PC-9 (cell line): ENCODE results near the gene DNPEP. TPM values are rescaled to one million over a fixed set of nuclear protein-coding genes. Genes with fewer than 3 reads are reported as not detected.

Experiments
- BruUV-seq: library from RNA; stranded (reverse); fragments of 400-500 nt; replicated peaks from 2 replicates; lab custom pipeline; 2021; lab: Mats Ljungman, UMichigan
- CTCF ChIA-PET: fragments of 300-600 bp; sonication (Branson Sonifier 250); formaldehyde crosslinking; loops from one replicate; lab custom pipeline; 2022; ENCODE audit warnings: antibody characterized with exemption; lab: Charles Lee
- POLR2A ChIA-PET: fragments of 300-600 bp; sonication (Branson Sonifier 250); formaldehyde crosslinking; loops from one replicate; lab custom pipeline; 2022; ENCODE audit warnings: antibody characterized with exemption; ENCODE audit not compliant: unreplicated experiment; lab: Charles Lee
- DNase-seq, 2 experiments: peaks; one replicate each; pipeline versions ENCODE4 v3.0.0 to v3.0.0-alpha.2; 2015 to 2022; ENCODE audit warnings: mixed read lengths in 1 of 2
- H2AFZ ChIP-seq: fragments of 200-600 bp; sonication (generic); 2 replicates; pipeline ENCODE4 v1.8.1; 2017; ENCODE audit warnings: antibody characterized with exemption
- H3F3A ChIP-seq: fragments of 200-600 bp; sonication (generic); 2 replicates; pipeline ENCODE4 v1.8.1; 2017; ENCODE audit warnings: antibody characterized with exemption, mild to moderate bottlenecking, low read depth; ENCODE audit not compliant: insufficient read depth
- H3K27ac ChIP-seq: fragments of 200-600 bp; sonication (generic); 2 replicates; pipeline ENCODE4 v1.6.1; 2016; ENCODE audit warnings: mixed run types
- H3K27me3 ChIP-seq: fragments of 200-600 bp; sonication (generic); 2 replicates; pipeline ENCODE4 v1.6.1; 2016; ENCODE audit warnings: low read depth, mixed run types; ENCODE audit not compliant: insufficient read depth
- H3K36me3 ChIP-seq: fragments of 200-600 bp; sonication (generic); 2 replicates; pipeline ENCODE4 v1.6.1; 2016; ENCODE audit warnings: low read depth, mixed run types
- H3K4me1 ChIP-seq: fragments of 200-600 bp; sonication (generic); replicated peaks from 2 replicates; pipeline ENCODE4 v1.6.1; 2016; ENCODE audit warnings: mixed run types; ENCODE audit not compliant: insufficient read depth
- H3K4me2 ChIP-seq: fragments of 200-600 bp; sonication (generic); 2 replicates; pipeline ENCODE4 v1.6.1; 2017; ENCODE audit warnings: mixed run types
- H3K4me3 ChIP-seq: fragments of 200-600 bp; sonication (generic); 2 replicates; pipeline ENCODE4 v1.6.1; 2016; ENCODE audit warnings: mixed run types
- H3K79me2 ChIP-seq: fragments of 200-600 bp; sonication (generic); 2 replicates; pipeline ENCODE4 v1.6.1; 2017; ENCODE audit warnings: low read depth, mixed run types
- H3K9me2 ChIP-seq: fragments of 200-600 bp; sonication (generic); 2 replicates; pipeline ENCODE4 v1.8.1; 2017; ENCODE audit warnings: mild to moderate bottlenecking; ENCODE audit not compliant: insufficient read depth
- H3K9me3 ChIP-seq: fragments of 200-600 bp; sonication (generic); 2 replicates; pipeline ENCODE4 v1.8.1; 2016; ENCODE audit warnings: low read depth; ENCODE audit not compliant: insufficient read depth
- H4K20me1 ChIP-seq: fragments of 200-600 bp; sonication (generic); 2 replicates; pipeline ENCODE4 v1.8.1; 2017; ENCODE audit not compliant: insufficient read depth
- CTCF ChIP-seq: fragments of 200-600 bp; sonication (generic); conservative IDR thresholded peaks from 2 replicates; pipeline ENCODE4 v1.6.1; 2017; ENCODE audit warnings: mixed run types, antibody characterized with exemption, mild to moderate bottlenecking, moderate library complexity
- EZH2 ChIP-seq: fragments of 200-600 bp; sonication (generic); IDR thresholded peaks from 2 replicates; pipeline ENCODE4 v1.8.0; 2017; ENCODE audit warnings: antibody characterized with exemption, low read depth
- intact Hi-C: fragments of 100-400 bp; cut with micrococcal nuclease; formaldehyde crosslinking; loops from one replicate; pipeline ENCODE4 v1.10.0; 2022; ENCODE audit not compliant: unreplicated experiment
- total RNA-seq: library from RNA; stranded (reverse); gene quantifications from 2 replicates; pipeline ENCODE4 v1.2.3, GENCODE V29; 2021

Gene DNPEP
- total RNA-seq, 1 experiment from 2014 or later, result 99.1 TPM

- Histone ChIP-seq H3K36me3 (no peaks in the 10 kb centered on the region), H3K4me1 (no peaks in the 10 kb centered on the region), H3K4me3 (no peak overlapping the region), H3K27ac (no peak overlapping the region), H3K79me2 (no peaks in the 10 kb centered on the region), H3K4me2 (no peak overlapping the region), H3K27me3 (peaks cover 88% of the 10 kb centered on the region), H3K9me3 (no peaks in the 10 kb centered on the region), H2AFZ (no peak overlapping the region), H3K9me2 (no peaks in the 10 kb centered on the region), H4K20me1 (no peaks in the 10 kb centered on the region), H3F3A (no peaks in the 10 kb centered on the region)
- POLR2A ChIA-PET, result no interaction called here
- no peak for DNase-seq
- CTCF ChIA-PET, result no interaction called here
- TF ChIP-seq EZH2 (no peak), CTCF (no peak)
- intact Hi-C loops, result no loop called here
- BruUV-seq, result no TSS peak
Observed at GRCh38 chr2:219325657-219326315, 61.9 kb downstream of the DNPEP start.

DNA sequence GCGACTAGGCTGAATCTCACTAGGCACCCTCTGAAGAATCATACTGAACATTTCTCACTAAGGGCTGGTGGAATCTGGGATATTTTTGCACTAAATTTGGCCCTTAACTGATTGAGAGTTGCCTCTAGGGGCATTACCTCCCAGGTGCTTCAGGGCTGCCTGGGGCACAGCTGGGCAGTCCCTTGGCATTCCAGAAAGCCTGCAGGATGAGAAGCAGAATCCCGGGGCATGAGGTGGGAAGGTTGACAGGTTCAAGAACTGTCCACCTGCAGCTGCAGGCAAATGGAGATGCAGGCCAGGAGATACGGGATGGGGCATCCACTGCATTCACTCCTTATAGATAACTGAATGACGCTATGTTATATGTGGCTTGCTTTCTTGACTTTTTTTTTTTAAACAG is 62.6 kb downstream of the DNPEP start:
- Histone ChIP-seq H3K27ac (no peak overlapping the region), H3K9me3 (no peaks in the 10 kb centered on the region), H3K79me2 (no peaks in the 10 kb centered on the region), H3K27me3 (peaks cover 81% of the 10 kb centered on the region), H3K36me3 (no peaks in the 10 kb centered on the region), H4K20me1 (no peaks in the 10 kb centered on the region), H3K4me2 (no peak overlapping the region), H3F3A (no peaks in the 10 kb centered on the region), H3K4me3 (no peak overlapping the region), H3K9me2 (no peaks in the 10 kb centered on the region), H3K4me1 (no peaks in the 10 kb centered on the region), H2AFZ (no peak overlapping the region)
- TF ChIP-seq EZH2, result no peak
- TF ChIP-seq CTCF, result no peak
- POLR2A ChIA-PET, result no interaction called here
- no peak for DNase-seq
- BruUV-seq, result no TSS peak
- CTCF ChIA-PET, result no interaction called here
- intact Hi-C loops, result no loop called here

DNA sequence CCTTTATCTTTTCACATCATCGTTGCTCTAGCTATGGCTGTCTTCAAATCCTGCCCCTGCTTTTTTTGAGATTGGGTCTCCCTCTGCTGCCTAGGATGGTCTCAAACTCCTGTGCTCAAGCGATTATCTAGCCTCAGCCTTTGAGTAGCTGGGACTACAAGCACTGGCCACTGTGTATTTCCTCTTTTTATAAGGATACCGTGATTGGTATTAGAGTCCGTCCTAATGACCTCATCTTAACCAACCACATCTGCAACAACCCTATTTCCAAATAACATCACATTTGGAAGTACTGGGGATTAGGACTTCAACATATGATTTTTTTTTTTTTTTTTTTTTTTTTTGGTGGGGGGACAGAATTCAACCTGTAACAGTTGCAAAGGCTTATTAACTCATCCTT is 64.3 kb downstream of the DNPEP start:
- no TSS peak for BruUV-seq
- Histone ChIP-seq H3K36me3 (no peaks in the 10 kb centered on the region), H2AFZ (no peak overlapping the region), H4K20me1 (no peaks in the 10 kb centered on the region), H3K9me3 (no peaks in the 10 kb centered on the region), H3K27ac (no peak overlapping the region), H3K4me1 (no peaks in the 10 kb centered on the region), H3K4me2 (no peak overlapping the region), H3K79me2 (no peaks in the 10 kb centered on the region), H3K27me3 (peaks cover 68% of the 10 kb centered on the region), H3K9me2 (no peaks in the 10 kb centered on the region), H3F3A (no peaks in the 10 kb centered on the region), H3K4me3 (no peak overlapping the region)
- intact Hi-C loops, result no loop called here
- TF ChIP-seq CTCF (no peak), EZH2 (no peak)
- no peak for DNase-seq
- CTCF ChIA-PET, result no interaction called here
- POLR2A ChIA-PET, result no interaction called here

Other genes starting within 250 kb of the DNPEP start
- gene NHEJ1, start 227.1 kb downstream of the DNPEP start, total RNA-seq, result 9.8 and 11.2 TPM in 2 replicates
- gene SLC23A3, start 217.9 kb downstream of the DNPEP start, total RNA-seq, result 7.1 and 7.9 TPM in 2 replicates
- 36.5 and 37.1 TPM in 2 replicates for gene CNPPD1, start 211.0 kb downstream of the DNPEP start, total RNA-seq
- 77.0 and 84.4 TPM in 2 replicates for gene RETREG2, start 209.6 kb downstream of the DNPEP start, total RNA-seq
- 24.6 and 39.4 TPM in 2 replicates for gene ZFAND2B, start 181.1 kb downstream of the DNPEP start, total RNA-seq
- gene ABCB6, start 169.0 kb downstream of the DNPEP start, total RNA-seq, result 33.7 and 41.4 TPM in 2 replicates
- gene ATG9A, start 158.3 kb downstream of the DNPEP start, total RNA-seq, result 56.0 and 64.5 TPM in 2 replicates
- gene ANKZF1, start 158.1 kb downstream of the DNPEP start, total RNA-seq, result 62.2 and 65.1 TPM in 2 replicates
- 7.9 and 10.8 TPM in 2 replicates for gene GLB1L, start 142.5 kb downstream of the DNPEP start, total RNA-seq
- gene STK16, start 142.4 kb downstream of the DNPEP start, total RNA-seq, result 39.6 and 47.2 TPM in 2 replicates
- gene TUBA4B, start 134.7 kb downstream of the DNPEP start, total RNA-seq, result not detected in 2 replicates
- 118 and 157 TPM in 2 replicates for gene TUBA4A, start 134.0 kb downstream of the DNPEP start, total RNA-seq
- gene DNAJB2, start 108.5 kb downstream of the DNPEP start, total RNA-seq, result 38.5 and 47.5 TPM in 2 replicates
- not detected in 2 replicates for gene PTPRN, start 78.5 kb downstream of the DNPEP start, total RNA-seq
- not detected in 2 replicates for gene RESP18, start 55.2 kb downstream of the DNPEP start, total RNA-seq
- gene DES, start 30.5 kb upstream of the DNPEP start, total RNA-seq, result 0.60 TPM in 1 of 2 replicates, not detected in the other
- gene SPEG, start 46.9 kb upstream of the DNPEP start, total RNA-seq, result 46.8 and 55.8 TPM in 2 replicates
- 44.7 and 57.2 TPM in 2 replicates for gene GMPPA, start 111.0 kb upstream of the DNPEP start, total RNA-seq
- gene ASIC4, start 126.6 kb upstream of the DNPEP start, total RNA-seq, result 0.22 and 0.30 TPM in 2 replicates
- gene CHPF, start 155.9 kb upstream of the DNPEP start, total RNA-seq, result 78.2 and 89.7 TPM in 2 replicates
- gene TMEM198, start 156.1 kb upstream of the DNPEP start, total RNA-seq, result 3.6 and 5.8 TPM in 2 replicates
- gene OBSL1, start 183.6 kb upstream of the DNPEP start, total RNA-seq, result 110 and 161 TPM in 2 replicates
- 5.2 and 9.1 TPM in 2 replicates for gene INHA, start 184.4 kb upstream of the DNPEP start, total RNA-seq
- gene STK11IP, start 209.9 kb upstream of the DNPEP start, total RNA-seq, result 40.6 and 42.5 TPM in 2 replicates
- gene SLC4A3, start 239.7 kb upstream of the DNPEP start, total RNA-seq, result 7.3 and 9.0 TPM in 2 replicates